BLaER1 treated with 17β-estradiol and CSF1 and Interleukin-3, amounts not matched to agents 10 nM and 100 nM (cell line): ENCODE data around the gene UGGT2.

Experiments used
- H3K27ac ChIP-seq, 11 experiments: shearing (Covaris generic); formaldehyde crosslinking; 2 replicates each; pipeline ENCODE4 v1.8.1; 2022
- H3K27me3 ChIP-seq, 11 experiments: shearing (Covaris generic); formaldehyde crosslinking; 2 replicates each; pipeline ENCODE4 v1.8.1; 2022
- H3K36me3 ChIP-seq, 11 experiments: shearing (Covaris generic); formaldehyde crosslinking; 2 replicates each; pipeline ENCODE4 v1.8.1; 2022
- H3K4me1 ChIP-seq, 10 experiments: shearing (Covaris generic); formaldehyde crosslinking; 2 replicates each; pipeline ENCODE4 v1.8.1; 2022
- H3K4me2 ChIP-seq, 11 experiments: shearing (Covaris generic); formaldehyde crosslinking; 2 replicates each; pipeline ENCODE4 v1.8.1; 2022
- H3K4me3 ChIP-seq, 10 experiments: shearing (Covaris generic); formaldehyde crosslinking; 2 replicates each; pipeline ENCODE4 v1.8.1; 2022
- H3K9ac ChIP-seq, 11 experiments: shearing (Covaris generic); formaldehyde crosslinking; 2 replicates each; pipeline ENCODE4 v1.8.1; 2022
- H3K9me3 ChIP-seq, 11 experiments: shearing (Covaris generic); formaldehyde crosslinking; replicated peaks in 1 of 11; 2 replicates each; pipeline ENCODE4 v1.8.1; 2022
- H4K20me1 ChIP-seq, 11 experiments: shearing (Covaris generic); formaldehyde crosslinking; 2 replicates each; pipeline ENCODE4 v1.8.1; 2022
- Cebpa-rat ChIP-seq, 11 experiments: shearing (Covaris generic); IDR thresholded peaks; 2 replicates each; pipeline ENCODE4 v1.8.1; 2022

UGGT2 gene

GRCh38 chr13:95918860-95919259 lies 134.3 kb downstream of the UGGT2 start:
- no peak overlapping the region for H3K27ac ChIP-seq
- no peaks in the 10 kb centered on the region for H3K27me3 ChIP-seq
- no peak overlapping the region for H3K4me2 ChIP-seq
- H3K4me1 ChIP-seq = no peaks in the 10 kb centered on the region
- H3K4me3 ChIP-seq = no peak overlapping the region
- no peak for TF ChIP-seq Cebpa-rat (IDR thresholded peaks at IDR 0.05)
- H3K36me3 ChIP-seq = no peaks in the 10 kb centered on the region
- no peaks in the 10 kb centered on the region for H3K9me3 ChIP-seq
- H3K9ac ChIP-seq = no peak overlapping the region
- no peaks in the 10 kb centered on the region for H4K20me1 ChIP-seq

- no peak overlapping the region for H3K4me3 ChIP-seq
- no peak overlapping the region for H3K27ac ChIP-seq
- no peaks in the 10 kb centered on the region for H4K20me1 ChIP-seq
- no peak for TF ChIP-seq Cebpa-rat (IDR thresholded peaks at IDR 0.05)
- H3K27me3 ChIP-seq = no peaks in the 10 kb centered on the region
- H3K9ac ChIP-seq = no peak overlapping the region
- no peaks in the 10 kb centered on the region for H3K36me3 ChIP-seq
- H3K9me3 ChIP-seq = peaks cover 0 to 9% (median 2%) of the 10 kb centered on the region in 11 experiments; a peak in 5 of 22 replicates
- H3K4me1 ChIP-seq = no peaks in the 10 kb centered on the region
- H3K4me2 ChIP-seq = no peak overlapping the region
Observed at GRCh38 chr13:95914991-95915501, 138.2 kb downstream of the UGGT2 start.

- H3K27me3 ChIP-seq = no peaks in the 10 kb centered on the region
- TF ChIP-seq Cebpa-rat (IDR thresholded peaks at IDR 0.05) = no peak
- H3K4me3 ChIP-seq = no peak overlapping the region
- no peak overlapping the region for H3K9ac ChIP-seq
- peaks cover 0 to 27% (median 7%) of the 10 kb centered on the region in 11 experiments; a peak in 10 of 22 replicates for H3K9me3 ChIP-seq
- no peak overlapping the region for H3K27ac ChIP-seq
- no peaks in the 10 kb centered on the region for H3K4me1 ChIP-seq
- H4K20me1 ChIP-seq = no peaks in the 10 kb centered on the region
- H3K4me2 ChIP-seq = no peak overlapping the region
- no peaks in the 10 kb centered on the region for H3K36me3 ChIP-seq
Observed at GRCh38 chr13:95906999-95907398, 146.2 kb downstream of the UGGT2 start.

- Histone ChIP-seq H3K27me3 (no peaks in the 10 kb centered on the region), H3K9ac (no peak overlapping the region), H3K27ac (no peak overlapping the region), H3K4me1 (no peaks in the 10 kb centered on the region), H3K36me3 (no peaks in the 10 kb centered on the region), H3K9me3 (peaks cover 0 to 15% (median 6%) of the 10 kb centered on the region in 11 experiments; a peak in 7 of 22 replicates), H3K4me2 (no peak overlapping the region), H3K4me3 (no peak overlapping the region), H4K20me1 (no peaks in the 10 kb centered on the region)
- TF ChIP-seq Cebpa-rat (IDR thresholded peaks at IDR 0.05) = no peak
Observed at GRCh38 chr13:95903569-95903968, 149.6 kb downstream of the UGGT2 start.

- Histone ChIP-seq H3K9me3 (peaks cover 0 to 15% (median 6%) of the 10 kb centered on the region in 11 experiments; a peak in 7 of 22 replicates), H3K4me3 (no peak overlapping the region), H3K4me1 (no peaks in the 10 kb centered on the region), H3K27ac (no peak overlapping the region), H3K9ac (no peak overlapping the region), H3K27me3 (no peaks in the 10 kb centered on the region), H4K20me1 (no peaks in the 10 kb centered on the region), H3K4me2 (no peak overlapping the region), H3K36me3 (no peaks in the 10 kb centered on the region)
- no peak for TF ChIP-seq Cebpa-rat (IDR thresholded peaks at IDR 0.05)
Observed at GRCh38 chr13:95902741-95903140, 150.5 kb downstream of the UGGT2 start.

GRCh38 chr13:95898256-95898655 lies 154.9 kb downstream of the UGGT2 start:
- no peak overlapping the region for H3K4me2 ChIP-seq
- no peaks in the 10 kb centered on the region for H3K27me3 ChIP-seq
- no peaks in the 10 kb centered on the region for H3K9me3 ChIP-seq
- no peak overlapping the region for H3K27ac ChIP-seq
- H4K20me1 ChIP-seq = no peaks in the 10 kb centered on the region
- H3K36me3 ChIP-seq = no peaks in the 10 kb centered on the region
- no peak overlapping the region for H3K4me3 ChIP-seq
- H3K9ac ChIP-seq = no peak overlapping the region
- no peak for TF ChIP-seq Cebpa-rat (IDR thresholded peaks at IDR 0.05)
- no peaks in the 10 kb centered on the region for H3K4me1 ChIP-seq

- TF ChIP-seq Cebpa-rat (IDR thresholded peaks at IDR 0.05) = no peak
Observed at GRCh38 chr13:95896301-95896700, 156.9 kb downstream of the UGGT2 start.

GRCh38 chr13:95893861-95894260 lies 159.3 kb downstream of the UGGT2 start:
- no peak overlapping the region for H3K27ac ChIP-seq
- no peaks in the 10 kb centered on the region for H4K20me1 ChIP-seq
- no peaks in the 10 kb centered on the region for H3K27me3 ChIP-seq
- no peaks in the 10 kb centered on the region for H3K4me1 ChIP-seq
- H3K4me2 ChIP-seq = no peak overlapping the region
- no peak overlapping the region for H3K9ac ChIP-seq
- TF ChIP-seq Cebpa-rat (IDR thresholded peaks at IDR 0.05) = no peak
- no peak overlapping the region for H3K4me3 ChIP-seq
- no peaks in the 10 kb centered on the region for H3K36me3 ChIP-seq
- no peaks in the 10 kb centered on the region for H3K9me3 ChIP-seq

More at GRCh38 chr13:95896301-95896700, 156.9 kb downstream of the UGGT2 start:
- Histone ChIP-seq H3K27me3 (no peaks in the 10 kb centered on the region), H3K9ac (no peak overlapping the region), H3K4me3 (no peak overlapping the region), H3K27ac (no peak overlapping the region), H4K20me1 (no peaks in the 10 kb centered on the region), H3K4me1 (no peaks in the 10 kb centered on the region), H3K4me2 (no peak overlapping the region), H3K9me3 (no peaks in the 10 kb centered on the region), H3K36me3 (no peaks in the 10 kb centered on the region)

GRCh38 chr13:95882121-95882520 lies 171.1 kb downstream of the UGGT2 start:
- Histone ChIP-seq H3K4me3 (no peak overlapping the region), H3K9me3 (no peaks in the 10 kb centered on the region), H3K9ac (no peak overlapping the region), H3K36me3 (no peaks in the 10 kb centered on the region), H3K27ac (no peak overlapping the region), H3K4me1 (peaks cover 0 to 8% (median 0%) of the 10 kb centered on the region in 10 experiments; a peak in 7 of 20 replicates), H4K20me1 (no peaks in the 10 kb centered on the region), H3K27me3 (no peaks in the 10 kb centered on the region), H3K4me2 (no peak overlapping the region)
- 0 out of 22 replicates have a peak, but pooled peaks of 4 of the 11 experiments have one; percentile 10 to 29 (median 14) for TF ChIP-seq Cebpa-rat (IDR thresholded peaks at IDR 0.05)

- Histone ChIP-seq H3K9ac (no peak overlapping the region), H3K4me2 (no peak overlapping the region), H3K36me3 (no peaks in the 10 kb centered on the region), H3K27ac (no peak overlapping the region), H3K4me1 (peaks cover 0 to 8% (median 0%) of the 10 kb centered on the region in 10 experiments; a peak in 7 of 20 replicates), H4K20me1 (no peaks in the 10 kb centered on the region), H3K4me3 (no peak overlapping the region), H3K9me3 (no peaks in the 10 kb centered on the region), H3K27me3 (no peaks in the 10 kb centered on the region)
- TF ChIP-seq Cebpa-rat (IDR thresholded peaks at IDR 0.05) = no peak
Observed at GRCh38 chr13:95880331-95880730, 172.9 kb downstream of the UGGT2 start.
